SK-N-SH treated with all-trans-retinoic acid at 6 μM for 48 hours (cell line): Measurements from ENCODE around the gene ARMH3.

Source experiments
- ATAC-seq: fragments of 200-7000 bp; cut with Tn5 transposase; 3 replicates; pipeline ENCODE4 v1.9.1; 2020; ENCODE audit warnings: mild to moderate bottlenecking, moderate library complexity
- ARNTL ChIP-seq: fragments of 450-650 bp; formaldehyde crosslinking; IDR thresholded peaks from 2 replicates; pipeline ENCODE4 v1.5.0; 2020; ENCODE audit warnings: low read depth, mild to moderate bottlenecking, moderate library complexity, borderline replicate concordance
- BACH2 ChIP-seq: fragments of 250-450 bp; sonication (Bioruptor Pico); IDR thresholded peaks from 2 replicates; pipeline ENCODE4 v1.9.0; 2021; ENCODE audit warnings: mild to moderate bottlenecking, borderline replicate concordance
- CREB5 ChIP-seq: fragments of 250-450 bp; sonication (Bioruptor Pico); IDR thresholded peaks from 2 replicates; pipeline ENCODE4 v1.5.1; 2020; ENCODE audit warnings: low read depth, mild to moderate bottlenecking, moderate library complexity
- CSDC2 ChIP-seq: fragments of 250-450 bp; sonication (Bioruptor Pico); IDR thresholded peaks from 2 replicates; pipeline ENCODE4 v1.5.0; 2020; ENCODE audit warnings: mild to moderate bottlenecking, moderate library complexity
- CSRNP3 ChIP-seq: fragments of 250-450 bp; sonication (Bioruptor Pico); IDR thresholded peaks from 2 replicates; pipeline ENCODE4 v1.5.1; 2021; ENCODE audit warnings: mild to moderate bottlenecking, moderate library complexity
- ESRRG ChIP-seq: fragments of 250-450 bp; sonication (Bioruptor Pico); IDR thresholded peaks from 2 replicates; pipeline ENCODE4 v1.6.1; 2021; ENCODE audit warnings: mild to moderate bottlenecking
- GLIS3 ChIP-seq: fragments of 250-450 bp; sonication (Bioruptor Pico); IDR thresholded peaks from 2 replicates; pipeline ENCODE4 v1.5.0; 2020; ENCODE audit warnings: mild to moderate bottlenecking, moderate library complexity
- ISL1 ChIP-seq: fragments of 250-450 bp; sonication (Bioruptor Pico); IDR thresholded peaks from 2 replicates; pipeline ENCODE4 v2.1.2; 2022; ENCODE audit warnings: mild to moderate bottlenecking, moderate library complexity
- OSR1 ChIP-seq: fragments of 250-450 bp; sonication (Bioruptor Pico); IDR thresholded peaks from 2 replicates; pipeline ENCODE4 v1.8.0; 2022; ENCODE audit warnings: moderate library complexity, mild to moderate bottlenecking, inconsistent platforms
- POU6F1 ChIP-seq: fragments of 250-450 bp; sonication (Bioruptor Pico); IDR thresholded peaks from 2 replicates; pipeline ENCODE4 v1.8.0; 2021; ENCODE audit warnings: low read depth, mild to moderate bottlenecking, moderate library complexity, borderline replicate concordance
- PPARA ChIP-seq: fragments of 250-450 bp; sonication (Bioruptor Pico); IDR thresholded peaks from 2 replicates; pipeline ENCODE4 v1.5.0; 2020; ENCODE audit warnings: mild to moderate bottlenecking, borderline replicate concordance
- RARB ChIP-seq: fragments of 250-450 bp; sonication (Bioruptor Pico); IDR thresholded peaks from 2 replicates; pipeline ENCODE4 v1.8.0; 2021; ENCODE audit warnings: mild to moderate bottlenecking, moderate library complexity
- TCF4 ChIP-seq: fragments of 250-450 bp; sonication (Bioruptor Pico); IDR thresholded peaks from 2 replicates; pipeline ENCODE4 v1.8.0; 2021; ENCODE audit warnings: mild to moderate bottlenecking, moderate library complexity, borderline replicate concordance
- TOX ChIP-seq: fragments of 250-450 bp; sonication (Bioruptor Pico); IDR thresholded peaks from 2 replicates; pipeline ENCODE4 v1.8.0; 2021; ENCODE audit warnings: mild to moderate bottlenecking, moderate library complexity, borderline replicate concordance
- TSHZ2 ChIP-seq: fragments of 250-450 bp; sonication (Bioruptor Pico); IDR thresholded peaks from 2 replicates; pipeline ENCODE4 v1.5.0; 2020; ENCODE audit warnings: mild to moderate bottlenecking, moderate library complexity
- ZC3H10 ChIP-seq: fragments of 250-450 bp; sonication (Bioruptor Pico); IDR thresholded peaks from 2 replicates; pipeline ENCODE4 v1.5.1; 2021; ENCODE audit warnings: mild to moderate bottlenecking, moderate library complexity
- ZFP3 ChIP-seq: fragments of 250-450 bp; sonication (Bioruptor Pico); IDR thresholded peaks from 2 replicates; pipeline ENCODE4 v1.5.0; 2020; ENCODE audit warnings: mild to moderate bottlenecking, moderate library complexity
- ZFP30 ChIP-seq: fragments of 450-650 bp; formaldehyde crosslinking; IDR thresholded peaks from 2 replicates; pipeline ENCODE4 v1.5.0; 2022; ENCODE audit warnings: mild to moderate bottlenecking, moderate library complexity
- ZNF565 ChIP-seq: fragments of 450-650 bp; formaldehyde crosslinking; conservative IDR thresholded peaks from 2 replicates; pipeline ENCODE4 v1.5.0; 2020; ENCODE audit warnings: low read depth, mild to moderate bottlenecking, moderate library complexity
- ZNF70 ChIP-seq: fragments of 450-650 bp; formaldehyde crosslinking; IDR thresholded peaks from 2 replicates; pipeline ENCODE4 v1.5.0; 2020; ENCODE audit warnings: mild to moderate bottlenecking, moderate library complexity
- ZNF8 ChIP-seq: fragments of 450-650 bp; formaldehyde crosslinking; IDR thresholded peaks from 2 replicates; pipeline ENCODE4 v1.5.0; 2020; ENCODE audit warnings: mild to moderate bottlenecking, moderate library complexity

The ARMH3 gene

GRCh38 chr10:101838416-101838970 lies 217.5 kb downstream of the ARMH3 start (continued):
- TF ChIP-seq POU6F1 (CRISPR knock-in tag) = no peak
- TF ChIP-seq ESRRG (CRISPR knock-in tag) = no peak
- TF ChIP-seq CSDC2 (CRISPR knock-in tag) = no peak
- no peak for TF ChIP-seq ZFP3 (CRISPR knock-in tag)
- no peak for TF ChIP-seq BACH2
- TF ChIP-seq, all 23 proteins: peak for 0

- ATAC-seq = no peak
- TF ChIP-seq ZNF70 (CRISPR knock-in tag) = no peak
- no peak for TF ChIP-seq ESRRG (CRISPR knock-in tag)
- TF ChIP-seq PPARA = no peak
- TF ChIP-seq CSRNP3 (CRISPR knock-in tag) = no peak
- no peak for TF ChIP-seq ARNTL
- TF ChIP-seq ISL1 = no peak
- no peak for TF ChIP-seq BACH2
- no peak for TF ChIP-seq OSR1
- no peak for TF ChIP-seq ZC3H10 (CRISPR knock-in tag)
- TF ChIP-seq ZFP30 (CRISPR knock-in tag) = no peak
Measured at GRCh38 chr10:101837748-101838147, 218.2 kb downstream of the ARMH3 start.

- ATAC-seq = no peak
- TF ChIP-seq ZFP3 (CRISPR knock-in tag) = no peak
Measured at GRCh38 chr10:101835362-101835761, 220.6 kb downstream of the ARMH3 start.

GRCh38 chr10:101834341-101834740 lies 221.6 kb downstream of the ARMH3 start:
- no peak for TF ChIP-seq PPARA
- no peak for TF ChIP-seq RARB (CRISPR knock-in tag)
- no peak for TF ChIP-seq CSDC2 (CRISPR knock-in tag)
- no peak for TF ChIP-seq ZFP3 (CRISPR knock-in tag)
- TF ChIP-seq OSR1 = no peak
- TF ChIP-seq BACH2 = no peak
- no peak for TF ChIP-seq CREB5 (CRISPR knock-in tag)
- no peak for TF ChIP-seq POU6F1 (CRISPR knock-in tag)
- TF ChIP-seq ARNTL = no peak
- TF ChIP-seq ZNF70 (CRISPR knock-in tag) = no peak
- TF ChIP-seq ISL1 = no peak
- no peak for TF ChIP-seq ESRRG (CRISPR knock-in tag)
- no peak for ATAC-seq

GRCh38 chr10:101833466-101833865 lies 222.5 kb downstream of the ARMH3 start:
- ATAC-seq = no peak
- TF ChIP-seq TSHZ2 (CRISPR knock-in tag) (no peak), ZFP30 (CRISPR knock-in tag) (no peak), CSRNP3 (CRISPR knock-in tag) (no peak), ARNTL (no peak), TCF4 (CRISPR knock-in tag) (no peak), RARB (CRISPR knock-in tag) (no peak), ZNF70 (CRISPR knock-in tag) (no peak), GLIS3 (no peak), TOX (no peak), ZNF8 (no peak), ISL1 (no peak), ZNF565 (CRISPR knock-in tag) (no peak), CSDC2 (CRISPR knock-in tag) (no peak), BACH2 (no peak), POU6F1 (CRISPR knock-in tag) (no peak), OSR1 (no peak), ZFP3 (CRISPR knock-in tag) (no peak)
